Measurements from ENCODE around the gene PPP1R1B.

GRCh38 chr17:39606434-39607056, 20.2 kb upstream of the PPP1R1B start:
- TF ChIP-seq, protein P1, sequence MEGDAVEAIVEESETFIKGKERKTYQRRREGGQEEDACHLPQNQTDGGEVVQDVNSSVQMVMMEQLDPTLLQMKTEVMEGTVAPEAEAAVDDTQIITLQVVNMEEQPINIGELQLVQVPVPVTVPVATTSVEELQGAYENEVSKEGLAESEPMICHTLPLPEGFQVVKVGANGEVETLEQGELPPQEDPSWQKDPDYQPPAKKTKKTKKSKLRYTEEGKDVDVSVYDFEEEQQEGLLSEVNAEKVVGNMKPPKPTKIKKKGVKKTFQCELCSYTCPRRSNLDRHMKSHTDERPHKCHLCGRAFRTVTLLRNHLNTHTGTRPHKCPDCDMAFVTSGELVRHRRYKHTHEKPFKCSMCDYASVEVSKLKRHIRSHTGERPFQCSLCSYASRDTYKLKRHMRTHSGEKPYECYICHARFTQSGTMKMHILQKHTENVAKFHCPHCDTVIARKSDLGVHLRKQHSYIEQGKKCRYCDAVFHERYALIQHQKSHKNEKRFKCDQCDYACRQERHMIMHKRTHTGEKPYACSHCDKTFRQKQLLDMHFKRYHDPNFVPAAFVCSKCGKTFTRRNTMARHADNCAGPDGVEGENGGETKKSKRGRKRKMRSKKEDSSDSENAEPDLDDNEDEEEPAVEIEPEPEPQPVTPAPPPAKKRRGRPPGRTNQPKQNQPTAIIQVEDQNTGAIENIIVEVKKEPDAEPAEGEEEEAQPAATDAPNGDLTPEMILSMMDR (optimal IDR thresholded peaks at IDR 0.05 in 1 of 3, IDR thresholded peaks at IDR 0.05 in 1 of 3, conservative IDR thresholded peaks at IDR 0.05 in 1 of 3; ENCODE audit: extremely low read depth in 1 of 3, insufficient read depth in 2 of 3, low read length in 3 of 3) = no peak
- TF ChIP-seq EZH2 (IDR thresholded peaks at IDR 0.05; ENCODE audit: low read length) = peak; percentile 37
